Measurements from ENCODE around the gene TLK1.

- TF ChIP-seq, protein P1, sequence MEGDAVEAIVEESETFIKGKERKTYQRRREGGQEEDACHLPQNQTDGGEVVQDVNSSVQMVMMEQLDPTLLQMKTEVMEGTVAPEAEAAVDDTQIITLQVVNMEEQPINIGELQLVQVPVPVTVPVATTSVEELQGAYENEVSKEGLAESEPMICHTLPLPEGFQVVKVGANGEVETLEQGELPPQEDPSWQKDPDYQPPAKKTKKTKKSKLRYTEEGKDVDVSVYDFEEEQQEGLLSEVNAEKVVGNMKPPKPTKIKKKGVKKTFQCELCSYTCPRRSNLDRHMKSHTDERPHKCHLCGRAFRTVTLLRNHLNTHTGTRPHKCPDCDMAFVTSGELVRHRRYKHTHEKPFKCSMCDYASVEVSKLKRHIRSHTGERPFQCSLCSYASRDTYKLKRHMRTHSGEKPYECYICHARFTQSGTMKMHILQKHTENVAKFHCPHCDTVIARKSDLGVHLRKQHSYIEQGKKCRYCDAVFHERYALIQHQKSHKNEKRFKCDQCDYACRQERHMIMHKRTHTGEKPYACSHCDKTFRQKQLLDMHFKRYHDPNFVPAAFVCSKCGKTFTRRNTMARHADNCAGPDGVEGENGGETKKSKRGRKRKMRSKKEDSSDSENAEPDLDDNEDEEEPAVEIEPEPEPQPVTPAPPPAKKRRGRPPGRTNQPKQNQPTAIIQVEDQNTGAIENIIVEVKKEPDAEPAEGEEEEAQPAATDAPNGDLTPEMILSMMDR (IDR thresholded peaks at IDR 0.05): no peak
- TF ChIP-seq ZFX (IDR thresholded peaks at IDR 0.05; ENCODE audit: borderline replicate concordance): no peak
These were observed 11.1 kb upstream of the TLK1 start for GRCh38 chr2:171171808-171172207.

All from 22Rv1 (cell line).